Neuron (in vitro differentiated cells): ENCODE measurements around the gene PSD.
"Not testable (repeated sequence)": the region's sequence is repeated elsewhere in the genome, so short reads cannot be mapped to it uniquely, and the experiment has no call there.

Source experiments
- H2AFZ ChIP-seq: one replicate; pipeline ENCODE4 v1.6.1; 2013; ENCODE audit warnings: low read depth, mild to moderate bottlenecking, inconsistent platforms, low read length, moderate library complexity
- H3K27me3 ChIP-seq: one replicate; pipeline ENCODE4 v1.6.1; 2013; ENCODE audit warnings: low read length; ENCODE audit not compliant: insufficient read depth
- H3K36me3 ChIP-seq: one replicate; pipeline ENCODE4 v1.6.1; 2013; ENCODE audit warnings: low read length; ENCODE audit not compliant: insufficient read depth
- H3K4me1 ChIP-seq: one replicate; pipeline ENCODE4 v1.6.1; 2013; ENCODE audit warnings: low read length; ENCODE audit not compliant: insufficient read depth
- H3K4me3 ChIP-seq: 2 replicates; pipeline ENCODE4 v1.5.1; 2013; ENCODE audit warnings: mild to moderate bottlenecking, low read length, moderate library complexity
- H3K9me3 ChIP-seq: one replicate; pipeline ENCODE4 v1.6.1; 2013; ENCODE audit warnings: low read length

The PSD gene

GRCh38 chr10:102418622-102419268 is at the start of gene PSD:
PSD (minus strand) TSS chr10:102418785; CDS start chr10:102417038, 1,747 bp downstream.
- H2AFZ ChIP-seq, result peak within 1 kb of the TSS; percentile 27
- no peaks in the 10 kb centered on the region for H3K27me3 ChIP-seq
- H3K9me3 ChIP-seq, result no peaks in the 10 kb centered on the region
- peaks cover 49% of the 10 kb centered on the region for H3K4me1 ChIP-seq
- H3K4me3 ChIP-seq, result peak within 1 kb of the TSS; percentile 82
- peaks cover 9% of the 10 kb centered on the region for H3K36me3 ChIP-seq

GRCh38 chr10:102467971-102468438 is 49.4 kb upstream of the PSD start:
- no peak overlapping the region for H3K4me3 ChIP-seq
- H3K9me3 ChIP-seq, result no peaks in the 10 kb centered on the region
- no peaks in the 10 kb centered on the region for H3K36me3 ChIP-seq
- H2AFZ ChIP-seq, result no peak overlapping the region
- no peaks in the 10 kb centered on the region for H3K27me3 ChIP-seq
- H3K4me1 ChIP-seq, result peaks cover under 1% of the 10 kb centered on the region

- H3K36me3 ChIP-seq, result no peaks in the 10 kb centered on the region
- H3K27me3 ChIP-seq, result no peaks in the 10 kb centered on the region
- H3K4me3 ChIP-seq, result no peak overlapping the region
- H3K9me3 ChIP-seq, result no peaks in the 10 kb centered on the region
- peaks cover 7% of the 10 kb centered on the region for H3K4me1 ChIP-seq
- H2AFZ ChIP-seq, result no peak overlapping the region
Measured at GRCh38 chr10:102467318-102467717, 48.7 kb upstream of the PSD start.

DNA sequence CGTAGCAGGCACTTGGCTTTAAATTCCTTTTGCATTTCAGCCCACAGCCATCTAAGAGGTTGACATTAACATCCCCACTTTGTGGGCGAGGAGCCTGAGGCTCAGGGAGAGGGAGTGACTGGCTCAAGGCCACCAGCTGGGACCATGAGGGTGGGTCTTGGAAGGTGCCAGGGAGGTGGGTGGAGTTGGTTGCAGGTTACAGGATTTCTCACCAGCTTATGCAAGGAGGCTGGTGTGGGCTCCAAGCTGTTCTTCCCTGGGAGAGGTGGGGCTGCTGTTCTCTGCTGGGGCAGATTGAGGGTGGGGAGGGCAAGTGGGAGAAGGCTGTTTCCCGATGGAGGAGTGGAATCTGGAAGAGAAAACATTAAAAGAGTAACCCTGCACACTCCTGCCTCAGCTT is 46.9 kb upstream of the PSD start:
- Histone ChIP-seq H3K4me3 (no peak overlapping the region), H3K27me3 (no peaks in the 10 kb centered on the region), H2AFZ (no peak overlapping the region), H3K9me3 (no peaks in the 10 kb centered on the region), H3K4me1 (peaks cover 21% of the 10 kb centered on the region), H3K36me3 (no peaks in the 10 kb centered on the region)

- Histone ChIP-seq H3K4me3 (no peak overlapping the region), H3K36me3 (no peaks in the 10 kb centered on the region)
Measured at GRCh38 chr10:102463983-102464382, 45.4 kb upstream of the PSD start.

DNA sequence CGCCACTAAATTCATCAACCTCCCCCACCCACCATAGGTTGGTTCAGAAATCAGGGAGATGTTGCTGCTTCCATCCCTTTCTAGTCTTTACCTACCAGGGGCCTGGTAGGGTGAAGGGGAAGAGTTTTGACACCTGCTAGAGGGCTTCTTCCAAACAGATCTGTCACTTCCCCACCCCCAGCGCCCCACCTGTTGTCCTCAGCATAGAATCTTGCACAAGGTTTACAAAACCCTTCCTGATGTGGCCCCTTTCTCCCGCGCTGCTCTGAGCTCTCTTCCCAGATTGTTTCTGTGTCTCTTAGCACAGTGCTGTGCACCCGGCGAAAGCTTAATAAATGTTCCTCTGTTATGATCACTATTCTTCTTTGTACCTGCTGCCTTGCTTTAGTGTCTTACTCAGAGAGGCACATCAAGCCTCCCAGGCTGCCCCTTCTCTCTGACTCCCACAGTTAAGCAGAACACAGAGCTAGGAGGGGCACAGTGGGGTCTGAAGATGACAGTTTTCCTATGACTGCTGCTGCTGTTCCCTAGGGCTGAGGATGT is 44.0 kb upstream of the PSD start:
- Histone ChIP-seq H3K4me1 (peaks cover 21% of the 10 kb centered on the region), H3K9me3 (no peaks in the 10 kb centered on the region), H3K27me3 (no peaks in the 10 kb centered on the region), H3K36me3 (no peaks in the 10 kb centered on the region), H2AFZ (no peak overlapping the region), H3K4me3 (no peak overlapping the region)

More at GRCh38 chr10:102463983-102464382, 45.4 kb upstream of the PSD start:
- H2AFZ ChIP-seq, result no peak overlapping the region
- H3K27me3 ChIP-seq, result no peaks in the 10 kb centered on the region
- no peaks in the 10 kb centered on the region for H3K9me3 ChIP-seq
- peaks cover 21% of the 10 kb centered on the region for H3K4me1 ChIP-seq

GRCh38 chr10:102461187-102462054 is 42.8 kb upstream of the PSD start:
- no peaks in the 10 kb centered on the region for H3K36me3 ChIP-seq
- H3K4me1 ChIP-seq, result peaks cover 21% of the 10 kb centered on the region
- no peaks in the 10 kb centered on the region for H3K27me3 ChIP-seq
- no peaks in the 10 kb centered on the region for H3K9me3 ChIP-seq
- peak overlapping the region; percentile 62 for H3K4me3 ChIP-seq
- H2AFZ ChIP-seq, result peak overlapping the region; percentile 50

DNA sequence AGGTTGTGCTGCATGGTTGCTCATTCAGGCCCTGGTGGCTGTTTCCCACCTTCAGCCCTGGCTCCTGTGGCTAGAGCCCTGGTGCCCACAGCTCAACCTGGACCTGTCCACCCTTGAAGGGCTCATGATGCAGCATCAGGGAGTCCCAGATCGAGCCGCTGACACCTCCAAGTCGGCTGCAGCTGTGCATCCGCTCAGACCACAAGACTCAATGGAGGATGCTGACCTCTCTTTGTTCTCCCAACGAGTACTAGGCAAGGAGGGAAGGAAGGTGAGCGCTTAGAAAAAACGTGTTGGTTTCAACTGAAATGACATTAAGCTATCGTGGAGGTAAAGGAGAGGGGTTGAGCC is 42.2 kb upstream of the PSD start:
- Histone ChIP-seq H3K9me3 (no peaks in the 10 kb centered on the region), H2AFZ (peak overlapping the region; percentile 50), H3K27me3 (no peaks in the 10 kb centered on the region), H3K36me3 (no peaks in the 10 kb centered on the region), H3K4me1 (peaks cover 21% of the 10 kb centered on the region), H3K4me3 (peak overlapping the region; percentile 62)

DNA sequence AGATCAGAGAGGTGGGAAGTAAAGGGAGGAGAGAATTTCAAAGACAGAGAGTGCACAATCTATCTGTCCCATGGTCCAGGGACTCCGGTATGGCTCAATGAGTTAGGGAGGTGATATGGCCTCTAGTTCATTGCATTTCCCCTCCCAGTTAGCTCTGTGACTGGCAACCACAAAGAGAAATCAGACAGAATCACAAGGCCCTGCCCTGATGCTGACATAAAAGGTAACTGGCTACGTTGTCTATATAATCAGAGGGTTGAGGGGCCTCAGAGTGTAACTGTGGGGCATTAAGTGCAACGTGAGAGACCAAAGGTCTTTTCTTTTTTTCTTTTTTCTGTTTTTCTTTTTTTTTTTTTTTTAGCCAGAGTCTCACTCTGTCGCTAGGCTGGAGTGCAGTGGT is 40.1 kb upstream of the PSD start:
- no peak overlapping the region for H3K4me3 ChIP-seq
- H2AFZ ChIP-seq, result no peak overlapping the region
- no peaks in the 10 kb centered on the region for H3K9me3 ChIP-seq
- no peaks in the 10 kb centered on the region for H3K36me3 ChIP-seq
- no peaks in the 10 kb centered on the region for H3K27me3 ChIP-seq
- peaks cover 21% of the 10 kb centered on the region for H3K4me1 ChIP-seq

DNA sequence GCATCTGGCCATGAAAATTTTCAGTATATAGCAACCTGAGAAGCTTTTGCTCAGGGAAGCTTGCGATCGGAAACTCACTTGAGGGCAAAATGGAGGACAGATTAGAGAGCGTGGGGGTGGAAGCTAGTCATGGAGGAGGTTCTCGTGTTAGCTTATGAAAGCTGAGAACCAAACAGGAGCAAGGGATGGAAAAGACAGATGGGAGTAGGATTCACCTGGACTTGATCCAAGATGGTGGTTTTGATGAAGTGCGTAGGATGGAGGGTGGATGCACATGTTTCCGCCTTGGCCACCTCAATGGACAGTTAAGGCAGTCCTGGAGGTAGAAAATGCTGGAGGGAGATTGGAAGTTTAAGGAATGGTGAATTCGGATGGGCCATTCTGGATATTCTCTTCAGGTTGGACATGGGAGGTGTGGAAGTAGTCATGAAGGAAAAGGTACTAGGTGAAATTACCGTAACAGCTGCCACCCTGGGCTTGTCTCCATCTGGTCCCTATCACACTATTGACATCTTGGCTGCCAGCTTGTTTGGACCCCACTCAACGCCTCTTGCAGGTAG is 39.1 kb upstream of the PSD start:
- H3K27me3 ChIP-seq, result no peaks in the 10 kb centered on the region
- peaks cover 22% of the 10 kb centered on the region for H3K4me1 ChIP-seq
- no peak overlapping the region for H2AFZ ChIP-seq
- H3K9me3 ChIP-seq, result no peaks in the 10 kb centered on the region
- no peaks in the 10 kb centered on the region for H3K36me3 ChIP-seq
- H3K4me3 ChIP-seq, result no peak overlapping the region

DNA sequence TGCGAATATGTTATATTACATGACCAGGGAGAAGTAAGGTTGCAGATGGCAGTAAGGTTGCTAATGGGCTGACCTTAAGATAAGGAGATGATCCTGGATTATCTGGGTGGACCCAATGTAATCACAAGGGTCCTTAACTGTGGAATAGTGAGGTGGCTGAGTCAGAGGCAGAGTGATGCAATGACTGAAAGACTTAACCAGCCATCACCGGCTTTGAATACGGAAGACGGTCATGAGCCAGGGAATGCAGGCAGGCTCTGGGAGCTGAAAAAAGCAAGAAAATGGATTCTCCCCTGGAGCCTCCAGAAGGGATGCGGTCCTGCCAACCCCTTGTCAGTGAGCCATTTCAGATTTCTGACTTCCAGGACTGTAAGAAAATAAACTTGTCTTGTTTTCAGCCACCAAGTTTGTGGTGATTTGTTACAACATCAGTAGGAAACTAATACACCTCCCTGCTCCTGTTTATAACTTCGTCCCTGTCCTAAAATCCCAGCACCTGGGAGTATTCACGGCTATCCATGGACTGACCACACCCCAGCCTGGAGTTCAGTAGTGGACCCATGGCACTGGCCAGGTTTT is 37.4 kb upstream of the PSD start:
- H2AFZ ChIP-seq, result no peak overlapping the region
- no peaks in the 10 kb centered on the region for H3K9me3 ChIP-seq
- H3K4me3 ChIP-seq, result no peak overlapping the region
- H3K27me3 ChIP-seq, result no peaks in the 10 kb centered on the region
- H3K4me1 ChIP-seq, result peaks cover 15% of the 10 kb centered on the region
- no peaks in the 10 kb centered on the region for H3K36me3 ChIP-seq

GRCh38 chr10:102454662-102455487 is 36.3 kb upstream of the PSD start:
- H2AFZ ChIP-seq, H3K36me3 ChIP-seq, H3K27me3 ChIP-seq, H3K4me3 ChIP-seq, H3K9me3 ChIP-seq: not testable (repeated sequence)
- peaks cover 12% of the 10 kb centered on the region for H3K4me1 ChIP-seq
